GM06990 (cell line): ENCODE data around the gene LMO7.
"Not testable (repeated sequence)": the region's sequence is repeated elsewhere in the genome, so short reads cannot be mapped to it uniquely, and the experiment has no call there.

Experiments
- DNase-seq: peaks from one replicate; pipeline ENCODE4 v3.0.0-alpha.2; 2011; ENCODE audit not compliant: insufficient read length; ENCODE audit errors: extremely low read depth
- H3K27me3 ChIP-seq: replicated peaks from 2 replicates; pipeline ENCODE4 v1.6.0; 2011; ENCODE audit warnings: low read length; ENCODE audit not compliant: control insufficient read depth, insufficient read depth
- H3K36me3 ChIP-seq: 2 replicates; pipeline ENCODE4 v1.5.1; 2011; ENCODE audit warnings: low read length; ENCODE audit not compliant: control insufficient read depth, insufficient read depth
- H3K4me3 ChIP-seq: replicated peaks from 2 replicates; pipeline ENCODE4 v1.5.1; 2011; ENCODE audit warnings: low read depth, mild to moderate bottlenecking, control low read depth, low read length
- CTCF ChIP-seq: IDR thresholded peaks from 2 replicates; pipeline ENCODE4 v1.5.1; 2011; ENCODE audit warnings: low read length, control low read depth, mild to moderate bottlenecking, inconsistent platforms; ENCODE audit not compliant: insufficient read depth, poor library complexity, severe bottlenecking

The LMO7 gene

GRCh38 chr13:75726306-75726705 lies 90.2 kb downstream of the LMO7 start:
- Histone ChIP-seq H3K36me3 (no peaks in the 10 kb centered on the region), H3K27me3 (no peaks in the 10 kb centered on the region), H3K4me3 (no peak overlapping the region)
- no peak for TF ChIP-seq CTCF
- no peak for DNase-seq

- H3K36me3 ChIP-seq, H3K4me3 ChIP-seq, DNase-seq, H3K27me3 ChIP-seq: not testable (repeated sequence)
These were observed 97.0 kb downstream of the LMO7 start for GRCh38 chr13:75733113-75733512.

- TF ChIP-seq CTCF = no peak
- DNase-seq = no peak
- Histone ChIP-seq H3K4me3 (no peak overlapping the region), H3K36me3 (peaks cover 2% of the 10 kb centered on the region; the same call in 1 of the 2 replicates), H3K27me3 (no peaks in the 10 kb centered on the region)
These were observed 100.0 kb downstream of the LMO7 start for GRCh38 chr13:75736173-75736572.

- Histone ChIP-seq H3K27me3 (no peaks in the 10 kb centered on the region), H3K36me3 (peaks cover under 1% of the 10 kb centered on the region; the same call in 1 of the 2 replicates), H3K4me3 (no peak overlapping the region)
- no peak for TF ChIP-seq CTCF
- DNase-seq = no peak
These were observed 102.7 kb downstream of the LMO7 start for GRCh38 chr13:75738841-75739240.

GRCh38 chr13:75739244-75739868 lies 103.2 kb downstream of the LMO7 start:
- no peaks in the 10 kb centered on the region for H3K27me3 ChIP-seq
- no peaks in the 10 kb centered on the region for H3K36me3 ChIP-seq
- H3K4me3 ChIP-seq = no peak overlapping the region; the same call in 1 of the 2 replicates
- no peak for DNase-seq
- no peak for TF ChIP-seq CTCF

- DNase-seq = no peak
- Histone ChIP-seq H3K4me3 (no peak overlapping the region), H3K36me3 (no peaks in the 10 kb centered on the region), H3K27me3 (no peaks in the 10 kb centered on the region)
- TF ChIP-seq CTCF = no peak
These were observed 103.9 kb downstream of the LMO7 start for GRCh38 chr13:75740031-75740430.

GRCh38 chr13:75743072-75743471 lies 106.9 kb downstream of the LMO7 start:
- H3K27me3 ChIP-seq = not testable (repeated sequence)

More at GRCh38 chr13:75743072-75743471, 106.9 kb downstream of the LMO7 start:
- DNase-seq, H3K36me3 ChIP-seq, H3K4me3 ChIP-seq: not testable (repeated sequence)
